PC-3 (cell line): ENCODE data around the gene EMD. TPM values are rescaled to one million over a fixed set of nuclear protein-coding genes. Genes with fewer than 3 reads are reported as not detected.

Experiments used
- ATAC-seq: fragments of 200-7000 bp; cut with Tn5 transposase; 2 replicates; pipeline ENCODE4 v1.9.1; 2020; ENCODE audit warnings: mild to moderate bottlenecking, moderate library complexity
- BruUV-seq: library from RNA; stranded (reverse); fragments of 400-500 nt; replicated peaks from 2 replicates; lab custom pipeline; 2021; lab: Mats Ljungman, UMichigan
- CTCF ChIA-PET: fragments of 300-600 bp; sonication (Branson Sonifier 250); formaldehyde crosslinking; loops from one replicate; lab custom pipeline; 2022; ENCODE audit warnings: antibody characterized with exemption; lab: Charles Lee
- POLR2A ChIA-PET: fragments of 300-600 bp; sonication (Branson Sonifier 250); formaldehyde crosslinking; loops from one replicate; lab custom pipeline; 2022; ENCODE audit warnings: antibody characterized with exemption; ENCODE audit not compliant: unreplicated experiment; lab: Charles Lee
- DNase-seq: peaks from one replicate; pipeline ENCODE4 v3.0.0-alpha.2; 2015
- H2AFZ ChIP-seq: fragments of 300-600 bp; sonication (generic); 2 replicates; pipeline ENCODE4 v1.6.0; 2016; ENCODE audit warnings: antibody characterized with exemption, low read length
- H3F3A ChIP-seq: fragments of 300-600 bp; sonication (generic); one replicate; pipeline ENCODE4 v1.6.0; 2017; ENCODE audit warnings: antibody characterized with exemption, low read length, control low read depth, mild to moderate bottlenecking; ENCODE audit not compliant: unreplicated experiment
- H3K27ac ChIP-seq: fragments of 300-600 bp; sonication (generic); 2 replicates; pipeline ENCODE4 v1.5.1; 2016; ENCODE audit warnings: mild to moderate bottlenecking, low read length
- H3K27me3 ChIP-seq: fragments of 300-600 bp; sonication (generic); 2 replicates; pipeline ENCODE4 v1.6.1; 2016; ENCODE audit warnings: low read length, mixed read lengths
- H3K36me3 ChIP-seq: fragments of 300-600 bp; sonication (generic); 2 replicates; pipeline ENCODE4 v1.6.1; 2016; ENCODE audit warnings: low read depth, mixed run types, low read length, mixed read lengths
- H3K4me1 ChIP-seq: fragments of 300-600 bp; sonication (generic); 2 replicates; pipeline ENCODE4 v1.5.1; 2016; ENCODE audit warnings: low read length; ENCODE audit not compliant: insufficient read depth
- H3K4me2 ChIP-seq: fragments of 300-600 bp; sonication (generic); 2 replicates; pipeline ENCODE4 v1.6.0; 2016; ENCODE audit warnings: low read length
- H3K4me3 ChIP-seq: fragments of 300-600 bp; sonication (generic); 2 replicates; pipeline ENCODE4 v1.5.1; 2016; ENCODE audit warnings: mild to moderate bottlenecking, low read length, mixed read lengths
- H3K79me2 ChIP-seq: fragments of 300-600 bp; sonication (generic); 2 replicates; pipeline ENCODE4 v1.6.1; 2017; ENCODE audit warnings: low read length, mixed read lengths
- H3K9ac ChIP-seq: fragments of 300-600 bp; sonication (generic); 2 replicates; pipeline ENCODE4 v1.6.0; 2016; ENCODE audit warnings: mild to moderate bottlenecking, low read length
- H3K9me2 ChIP-seq: fragments of 300-600 bp; sonication (generic); replicated peaks from 2 replicates; pipeline ENCODE4 v1.6.1; 2016; ENCODE audit warnings: mixed run types, low read length, mixed read lengths
- H3K9me3 ChIP-seq: fragments of 300-600 bp; sonication (generic); 2 replicates; pipeline ENCODE4 v1.6.1; 2016; ENCODE audit warnings: low read length, mixed read lengths
- H4K20me1 ChIP-seq: fragments of 300-600 bp; sonication (generic); 2 replicates; pipeline ENCODE4 v1.6.1; 2016; ENCODE audit warnings: low read length, mixed read lengths
- EZH2 ChIP-seq: fragments of 300-600 bp; sonication (generic); IDR thresholded peaks from one replicate; pipeline ENCODE4 v1.6.1; 2017; ENCODE audit warnings: antibody characterized with exemption, mild to moderate bottlenecking, low read length; ENCODE audit not compliant: unreplicated experiment
- EZH2phosphoT487 ChIP-seq: fragments of 300-600 bp; sonication (generic); IDR thresholded peaks from 2 replicates; pipeline ENCODE4 v1.6.1; 2018; ENCODE audit warnings: mild to moderate bottlenecking, antibody characterized with exemption, low read length, borderline replicate concordance
- intact Hi-C: fragments of 100-400 bp; cut with micrococcal nuclease; formaldehyde crosslinking; loops from 2 replicates; pipeline ENCODE4 v1.9.0; 2023
- total RNA-seq: library from RNA; depleted of rRNA; stranded (reverse); fragments of >200 nt; gene quantifications from 2 replicates; pipeline ENCODE4 v1.2.3, GENCODE V29; 2014
- TF ChIP-seq, protein P1 (sequence below): fragments of 300-600 bp; sonication (generic); conservative IDR thresholded peaks from 2 replicates; pipeline ENCODE4 v1.5.1; 2017; ENCODE audit warnings: antibody characterized with exemption, low read depth, mild to moderate bottlenecking, low read length

EMD gene
- total RNA-seq, 1 experiment from 2014 or later: 46.8 TPM

DNA sequence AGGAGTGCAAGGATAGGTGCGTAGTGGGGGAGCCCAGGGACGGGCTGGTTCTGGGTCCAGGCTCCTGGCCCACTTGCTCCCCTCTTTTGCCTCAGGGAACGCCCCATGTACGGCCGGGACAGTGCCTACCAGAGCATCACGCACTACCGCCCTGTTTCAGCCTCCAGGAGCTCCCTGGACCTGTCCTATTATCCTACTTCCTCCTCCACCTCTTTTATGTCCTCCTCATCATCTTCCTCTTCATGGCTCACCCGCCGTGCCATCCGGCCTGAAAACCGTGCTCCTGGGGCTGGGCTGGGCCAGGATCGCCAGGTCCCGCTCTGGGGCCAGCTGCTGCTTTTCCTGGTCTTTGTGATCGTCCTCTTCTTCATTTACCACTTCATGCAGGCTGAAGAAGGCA lies 1.7 kb downstream of the EMD start:
- intact Hi-C loops: no loop called here
- Histone ChIP-seq H3K9me3 (no peaks in the 10 kb centered on the region), H3K4me3 (peak overlapping the region; percentile 95), H3K27me3 (no peaks in the 10 kb centered on the region), H4K20me1 (peaks cover 5% of the 10 kb centered on the region; the same call in 1 of the 2 replicates), H3K36me3 (no peaks in the 10 kb centered on the region; the same call in 1 of the 2 replicates), H3K9ac (peak overlapping the region; percentile 98; the same call in 1 of the 2 replicates), H3K4me2 (peak overlapping the region; percentile 98), H2AFZ (no peak overlapping the region), H3K79me2 (peaks cover 29% of the 10 kb centered on the region), H3K27ac (no peak overlapping the region), H3F3A (no peaks in the 10 kb centered on the region), H3K9me2 (no peaks in the 10 kb centered on the region), H3K4me1 (peaks cover 14% of the 10 kb centered on the region)
- POLR2A ChIA-PET: no interaction called here
- DNase-seq (no peak), ATAC-seq (no peak)
- CTCF ChIA-PET: no interaction called here
- TF ChIP-seq EZH2phosphoT487: no peak
- TF ChIP-seq, protein P1, sequence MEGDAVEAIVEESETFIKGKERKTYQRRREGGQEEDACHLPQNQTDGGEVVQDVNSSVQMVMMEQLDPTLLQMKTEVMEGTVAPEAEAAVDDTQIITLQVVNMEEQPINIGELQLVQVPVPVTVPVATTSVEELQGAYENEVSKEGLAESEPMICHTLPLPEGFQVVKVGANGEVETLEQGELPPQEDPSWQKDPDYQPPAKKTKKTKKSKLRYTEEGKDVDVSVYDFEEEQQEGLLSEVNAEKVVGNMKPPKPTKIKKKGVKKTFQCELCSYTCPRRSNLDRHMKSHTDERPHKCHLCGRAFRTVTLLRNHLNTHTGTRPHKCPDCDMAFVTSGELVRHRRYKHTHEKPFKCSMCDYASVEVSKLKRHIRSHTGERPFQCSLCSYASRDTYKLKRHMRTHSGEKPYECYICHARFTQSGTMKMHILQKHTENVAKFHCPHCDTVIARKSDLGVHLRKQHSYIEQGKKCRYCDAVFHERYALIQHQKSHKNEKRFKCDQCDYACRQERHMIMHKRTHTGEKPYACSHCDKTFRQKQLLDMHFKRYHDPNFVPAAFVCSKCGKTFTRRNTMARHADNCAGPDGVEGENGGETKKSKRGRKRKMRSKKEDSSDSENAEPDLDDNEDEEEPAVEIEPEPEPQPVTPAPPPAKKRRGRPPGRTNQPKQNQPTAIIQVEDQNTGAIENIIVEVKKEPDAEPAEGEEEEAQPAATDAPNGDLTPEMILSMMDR: no peak
- no peak for TF ChIP-seq EZH2
- no TSS peak for BruUV-seq

DNA sequence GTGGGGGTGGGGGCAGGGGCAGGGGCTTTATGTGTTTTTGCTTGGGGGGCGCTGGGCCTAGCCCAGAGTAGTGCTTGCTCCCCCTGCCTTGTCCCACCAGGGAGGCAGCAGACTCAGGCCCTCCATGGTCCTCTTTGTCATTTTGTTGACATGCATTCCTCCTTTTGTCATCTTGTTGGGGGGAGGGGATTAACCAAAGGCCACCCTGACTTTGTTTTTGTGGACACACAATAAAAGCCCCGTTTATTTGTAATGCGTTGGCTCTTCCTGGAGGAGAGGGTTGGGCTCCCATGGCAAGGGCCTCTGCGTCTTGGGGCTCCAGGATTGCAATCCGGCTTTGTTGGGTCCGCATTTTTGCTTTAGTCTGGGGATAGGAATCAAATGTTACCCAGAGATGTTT lies 2.2 kb downstream of the EMD start:
- Histone ChIP-seq H3K27me3 (no peaks in the 10 kb centered on the region), H3K27ac (no peak overlapping the region), H3K9me3 (no peaks in the 10 kb centered on the region), H4K20me1 (peaks cover 5% of the 10 kb centered on the region; the same call in 1 of the 2 replicates), H3K9me2 (no peaks in the 10 kb centered on the region), H3K4me2 (no peak overlapping the region), H3K36me3 (no peaks in the 10 kb centered on the region; the same call in 1 of the 2 replicates), H3K4me1 (peaks cover 14% of the 10 kb centered on the region), H3K79me2 (peaks cover 29% of the 10 kb centered on the region), H3K9ac (no peak overlapping the region), H3F3A (no peaks in the 10 kb centered on the region), H2AFZ (no peak overlapping the region), H3K4me3 (no peak overlapping the region)
- BruUV-seq: no TSS peak
- ChIA-PET POLR2A (no interaction called here), CTCF (interaction anchor here (0.6 kb wide), 1 partner anchor 12 kb away, joined by 4 read pairs; no protein-coding TSS in a partner anchor)
- DNase-seq (no peak), ATAC-seq (no peak)
- TF ChIP-seq EZH2phosphoT487: no peak
- no peak for TF ChIP-seq EZH2
- TF ChIP-seq, protein P1: no peak
- intact Hi-C loops: no loop called here

DNA sequence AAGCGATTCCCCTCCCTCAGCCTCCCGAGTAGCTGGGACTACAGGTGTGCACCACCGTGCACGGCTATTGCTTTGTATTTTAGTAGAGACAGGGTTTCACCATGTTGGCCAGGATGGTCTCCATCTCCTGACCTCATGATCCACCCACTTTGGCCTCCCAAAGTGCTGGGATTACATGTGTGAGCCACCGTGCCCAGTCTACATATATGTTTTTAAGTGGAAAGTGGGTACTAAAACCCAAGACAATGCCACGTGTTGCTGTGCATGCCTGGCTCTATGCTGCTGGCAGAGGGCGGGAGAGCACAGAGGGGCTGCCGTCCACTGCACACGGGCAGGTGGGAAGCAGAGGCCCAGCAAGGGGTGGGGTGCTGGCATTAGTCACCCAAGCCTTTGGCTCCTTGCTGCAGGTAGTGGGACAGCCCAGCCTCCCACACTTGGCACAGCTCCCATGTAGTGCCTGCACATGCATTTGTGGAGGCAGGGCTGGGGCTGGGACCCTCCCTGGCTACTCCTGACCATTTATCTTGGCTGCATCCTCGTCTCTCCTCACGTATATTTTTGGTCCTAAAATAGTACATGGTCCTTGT lies 3.5 kb downstream of the EMD start:
- H3F3A ChIP-seq: no peaks in the 10 kb centered on the region
- peaks cover 5% of the 10 kb centered on the region; the same call in 1 of the 2 replicates for H4K20me1 ChIP-seq
- H3K79me2 ChIP-seq: peaks cover 19% of the 10 kb centered on the region
- no peak overlapping the region for H3K27ac ChIP-seq
- CTCF ChIA-PET: interaction anchor here (1.2 kb wide), 1 partner anchor 9 kb away, joined by 7 read pairs; no protein-coding TSS in a partner anchor
- H2AFZ ChIP-seq: no peak overlapping the region
- ATAC-seq: no peak
- H3K4me3 ChIP-seq: no peak overlapping the region
- H3K36me3 ChIP-seq: no peaks in the 10 kb centered on the region; the same call in 1 of the 2 replicates
- intact Hi-C loops: no loop called here
- no TSS peak for BruUV-seq
- TF ChIP-seq EZH2 (no peak), EZH2phosphoT487 (no peak)
- TF ChIP-seq, protein P1: no peak
- H3K9ac ChIP-seq: no peak overlapping the region
- no peaks in the 10 kb centered on the region for H3K9me2 ChIP-seq
- peaks cover 14% of the 10 kb centered on the region for H3K4me1 ChIP-seq
- H3K9me3 ChIP-seq: no peaks in the 10 kb centered on the region
- POLR2A ChIA-PET: no interaction called here
- no peaks in the 10 kb centered on the region for H3K27me3 ChIP-seq
- no peak overlapping the region for H3K4me2 ChIP-seq
- peak; percentile 39 for DNase-seq
